ENCODE data around the gene ANKRD33.

ANKRD33 gene

DNA sequence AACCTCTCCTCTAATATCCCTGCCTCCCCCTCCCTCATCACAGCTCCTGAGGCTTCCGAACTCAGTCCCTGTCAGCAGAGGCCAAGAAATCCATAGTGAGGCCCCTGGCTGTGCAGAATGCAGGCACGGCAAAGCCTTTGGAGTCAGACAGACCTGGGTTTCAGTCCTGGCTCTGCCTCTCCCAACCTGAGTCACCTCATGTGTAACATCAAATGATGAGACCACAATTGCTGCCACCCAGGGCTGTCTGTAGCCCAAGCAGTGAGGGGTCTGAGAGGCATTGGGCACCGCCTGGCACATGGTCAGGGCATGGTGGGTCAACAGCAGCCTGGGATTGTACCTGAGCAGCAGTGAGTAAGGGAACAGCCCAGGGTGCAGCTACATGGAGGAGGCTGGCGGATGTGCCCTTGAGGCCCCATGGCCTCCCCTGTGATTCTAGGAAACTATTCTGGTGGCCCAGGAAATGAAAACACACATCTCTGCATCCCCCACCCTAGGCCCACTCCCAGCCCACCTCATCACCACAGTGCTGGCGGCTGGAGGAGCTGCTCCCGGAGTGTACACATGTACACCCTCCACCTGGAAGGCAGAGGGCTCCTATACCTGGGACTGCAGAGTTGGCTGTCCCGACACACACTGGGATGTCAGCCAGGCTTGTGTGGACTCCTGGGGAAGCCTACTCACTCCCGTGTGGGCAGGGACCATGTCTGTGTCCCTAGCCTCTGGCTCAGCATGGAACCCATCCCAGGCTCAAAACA is 7.7 kb downstream of the ANKRD33 start:
- H3K9me3 ChIP-seq (replicated peaks; ENCODE audit: insufficient read depth, low read length) = no peaks in the 10 kb centered on the region
- no peak overlapping the region for H3K27ac ChIP-seq (ENCODE audit: low read length)
- TF ChIP-seq CTCF (IDR thresholded peaks at IDR 0.05; ENCODE audit: low read length) (no peak), EZH2 (optimal IDR thresholded peaks at IDR 0.05; ENCODE audit: low read depth, low read length) (no peak), EZH2phosphoT487 (IDR thresholded peaks at IDR 0.05; ENCODE audit: low read length) (no peak)
- H3K4me1 ChIP-seq (ENCODE audit: low read length) = no peaks in the 10 kb centered on the region
- no peak overlapping the region for H3K4me2 ChIP-seq (ENCODE audit: low read depth, low read length)
- H3K36me3 ChIP-seq (replicated peaks; ENCODE audit: insufficient read depth, low read length) = no peaks in the 10 kb centered on the region
- H3K9ac ChIP-seq (ENCODE audit: low read length) = no peak overlapping the region
- H3K9me2 ChIP-seq (replicated peaks; ENCODE audit: insufficient read depth, low read length) = no peaks in the 10 kb centered on the region
- no peak overlapping the region for H2AFZ ChIP-seq (ENCODE audit: low read length)
- H3K27me3 ChIP-seq (replicated peaks; ENCODE audit: insufficient read depth, low read length) = no peaks in the 10 kb centered on the region; the same call in 1 of the 2 replicates
- H3K79me2 ChIP-seq (ENCODE audit: low read length) = no peaks in the 10 kb centered on the region
- no peak for DNase-seq
- H4K20me1 ChIP-seq (ENCODE audit: insufficient read depth, low read length) = no peaks in the 10 kb centered on the region
- no peaks in the 10 kb centered on the region for H3F3A ChIP-seq (ENCODE audit: insufficient read depth, low read length)
- no peak overlapping the region for H3K4me3 ChIP-seq (ENCODE audit: low read length)

DNA sequence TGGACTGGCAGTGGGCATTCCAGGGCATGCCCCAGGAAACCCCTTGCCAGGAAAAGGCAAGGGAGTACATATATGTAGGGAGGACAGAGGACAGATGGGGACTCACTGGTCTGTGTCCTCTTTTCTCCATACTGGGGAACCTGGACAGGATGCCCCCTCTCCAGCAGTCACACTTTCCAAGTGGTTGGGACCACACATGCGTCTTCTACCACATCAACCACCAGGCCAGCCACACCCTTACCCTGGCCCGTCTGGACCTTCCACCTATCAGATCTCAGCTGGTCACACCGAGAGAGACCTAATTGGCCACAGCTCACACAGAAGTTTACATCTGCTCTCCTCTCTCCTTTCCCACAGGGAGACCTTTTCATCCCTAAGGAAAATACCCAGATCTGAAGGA is 8.3 kb downstream of the ANKRD33 start:
- Histone ChIP-seq H3K4me1 (ENCODE audit: low read length) (no peaks in the 10 kb centered on the region), H3K4me3 (ENCODE audit: low read length) (no peak overlapping the region), H3K9me3 (replicated peaks; ENCODE audit: insufficient read depth, low read length) (no peaks in the 10 kb centered on the region), H3K9ac (ENCODE audit: low read length) (no peak overlapping the region), H3F3A (ENCODE audit: insufficient read depth, low read length) (no peaks in the 10 kb centered on the region), H3K36me3 (replicated peaks; ENCODE audit: insufficient read depth, low read length) (no peaks in the 10 kb centered on the region), H3K9me2 (replicated peaks; ENCODE audit: insufficient read depth, low read length) (no peaks in the 10 kb centered on the region), H3K27ac (ENCODE audit: low read length) (no peak overlapping the region), H3K79me2 (ENCODE audit: low read length) (no peaks in the 10 kb centered on the region), H3K27me3 (replicated peaks; ENCODE audit: insufficient read depth, low read length) (no peaks in the 10 kb centered on the region; the same call in 1 of the 2 replicates), H2AFZ (ENCODE audit: low read length) (no peak overlapping the region), H3K4me2 (ENCODE audit: low read depth, low read length) (no peak overlapping the region), H4K20me1 (ENCODE audit: insufficient read depth, low read length) (no peaks in the 10 kb centered on the region)
- no peak for DNase-seq
- TF ChIP-seq CTCF (IDR thresholded peaks at IDR 0.05; ENCODE audit: low read length) = no peak
- no peak for TF ChIP-seq EZH2 (optimal IDR thresholded peaks at IDR 0.05; ENCODE audit: low read depth, low read length)
- TF ChIP-seq EZH2phosphoT487 (IDR thresholded peaks at IDR 0.05; ENCODE audit: low read length) = no peak

DNA sequence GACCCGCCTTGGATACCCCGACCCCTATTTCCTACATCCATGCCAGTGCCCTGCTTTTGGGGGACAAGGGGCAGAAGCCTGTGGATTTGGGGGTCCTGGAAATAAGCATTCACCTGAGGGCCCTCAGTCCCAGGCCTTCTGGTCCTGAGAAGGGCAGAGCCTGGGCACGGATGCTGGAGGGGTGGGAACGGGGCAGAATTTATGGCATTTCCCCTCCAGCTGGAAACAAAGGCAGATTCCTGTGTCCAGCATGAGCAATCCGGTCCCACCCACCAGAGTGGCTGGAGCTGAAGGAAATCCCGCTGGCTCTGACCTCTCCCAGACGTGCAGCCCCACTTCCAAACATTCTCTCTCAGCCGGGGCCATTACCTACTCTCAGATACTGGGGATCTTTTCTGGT is 9.3 kb downstream of the ANKRD33 start:
- Histone ChIP-seq H3K4me3 (ENCODE audit: low read length) (no peak overlapping the region), H2AFZ (ENCODE audit: low read length) (no peak overlapping the region), H3K79me2 (ENCODE audit: low read length) (no peaks in the 10 kb centered on the region), H3K27me3 (replicated peaks; ENCODE audit: insufficient read depth, low read length) (no peaks in the 10 kb centered on the region; the same call in 1 of the 2 replicates), H3K36me3 (replicated peaks; ENCODE audit: insufficient read depth, low read length) (no peaks in the 10 kb centered on the region), H4K20me1 (ENCODE audit: insufficient read depth, low read length) (no peaks in the 10 kb centered on the region), H3K9me2 (replicated peaks; ENCODE audit: insufficient read depth, low read length) (no peaks in the 10 kb centered on the region), H3K9me3 (replicated peaks; ENCODE audit: insufficient read depth, low read length) (no peaks in the 10 kb centered on the region), H3K9ac (ENCODE audit: low read length) (no peak overlapping the region), H3F3A (ENCODE audit: insufficient read depth, low read length) (no peaks in the 10 kb centered on the region), H3K27ac (ENCODE audit: low read length) (no peak overlapping the region), H3K4me1 (ENCODE audit: low read length) (no peaks in the 10 kb centered on the region), H3K4me2 (ENCODE audit: low read depth, low read length) (no peak overlapping the region)
- DNase-seq = no peak
- TF ChIP-seq EZH2phosphoT487 (IDR thresholded peaks at IDR 0.05; ENCODE audit: low read length) (no peak), CTCF (IDR thresholded peaks at IDR 0.05; ENCODE audit: low read length) (no peak), EZH2 (optimal IDR thresholded peaks at IDR 0.05; ENCODE audit: low read depth, low read length) (no peak)
